AG09319 (cell line): Measurements from ENCODE around the gene SND1.

Experiments
- DNase-seq: peaks from one replicate; pipeline ENCODE4 v3.0.0-alpha.2; 2010; ENCODE audit warnings: low read depth; ENCODE audit errors: extremely low read depth
- CTCF ChIP-seq: IDR thresholded peaks from 2 replicates; pipeline ENCODE4 v1.5.1; 2011; ENCODE audit warnings: low read depth, mild to moderate bottlenecking, inconsistent platforms, low read length, moderate library complexity

The SND1 gene

GRCh38 chr7:128125816-128126215 is 473.8 kb downstream of the SND1 start:
- no peak for TF ChIP-seq CTCF
- no peak for DNase-seq

GRCh38 chr7:128128401-128128800 is 476.4 kb downstream of the SND1 start:
- DNase-seq, result no peak
- no peak for TF ChIP-seq CTCF

- TF ChIP-seq CTCF, result no peak
- no peak for DNase-seq
These were observed 477.4 kb downstream of the SND1 start for GRCh38 chr7:128129224-128129864.

GRCh38 chr7:128131115-128131514 is 479.1 kb downstream of the SND1 start:
- TF ChIP-seq CTCF, result no peak
- DNase-seq, result no peak

- no peak for TF ChIP-seq CTCF
- DNase-seq, result no peak
These were observed 479.7 kb downstream of the SND1 start for GRCh38 chr7:128131731-128132130.

- no peak for TF ChIP-seq CTCF
- no peak for DNase-seq
These were observed 480.6 kb downstream of the SND1 start for GRCh38 chr7:128132426-128133069.

GRCh38 chr7:128135159-128135514 is 483.1 kb downstream of the SND1 start:
- no peak for DNase-seq
- TF ChIP-seq CTCF, result no peak
